ENCODE measurements around the gene STRN.

- TF ChIP-seq CTCF (IDR thresholded peaks at IDR 0.05) (no peak), POLR2AphosphoS5 (IDR thresholded peaks at IDR 0.05) (no peak)
These were observed 63.8 kb downstream of the STRN start for GRCh38 chr2:36902385-36903120.

Data from upper lobe of left lung (tissue), 4 donors.